Measurements from ENCODE around the gene NT5DC2. TPM values are rescaled to one million over a fixed set of nuclear protein-coding genes. Genes with fewer than 3 reads are reported as not detected.

NT5DC2 gene
- total RNA-seq, 2 experiments from 2014 or later, result 46.9 to 49.5 TPM

GRCh38 chr3:52535411-52536111, 1.9 kb upstream of the NT5DC2 start:
- H3K27ac Mint-ChIP-seq, result no peak overlapping the region
- peaks cover 40% of the 10 kb centered on the region for H3K4me1 Mint-ChIP-seq (ENCODE audit: low read depth)
- ChIA-PET POLR2A (interaction anchor here (0.6 to 1.2 kb wide), 8 partner anchors 16 to 447 kb away, joined by 3 to 6 read pairs (median 3); no protein-coding TSS in a partner anchor), CTCF (interaction anchor here (0.9 kb wide), 1 partner anchor 170 kb away, joined by 5 read pairs; the partner anchor contains the start of genes GLT8D1 and SPCS1)
- DNase-seq, result peak; percentile 10
- H3K36me3 Mint-ChIP-seq, result peaks cover 12% of the 10 kb centered on the region
- no peaks in the 10 kb centered on the region for H3K9me3 Mint-ChIP-seq
- no peaks in the 10 kb centered on the region for H3K27me3 Mint-ChIP-seq
- intact Hi-C loops (cut with micrococcal nuclease), result loop anchor here (1.0 to 10.0 kb wide), 8 partner anchors 80 to 1349 kb away; partner anchors contain the start of genes ACTR8, DUSP7, GLYCTK and NISCH
- peak overlapping the region; percentile 92 for H3K4me3 Mint-ChIP-seq

DNA sequence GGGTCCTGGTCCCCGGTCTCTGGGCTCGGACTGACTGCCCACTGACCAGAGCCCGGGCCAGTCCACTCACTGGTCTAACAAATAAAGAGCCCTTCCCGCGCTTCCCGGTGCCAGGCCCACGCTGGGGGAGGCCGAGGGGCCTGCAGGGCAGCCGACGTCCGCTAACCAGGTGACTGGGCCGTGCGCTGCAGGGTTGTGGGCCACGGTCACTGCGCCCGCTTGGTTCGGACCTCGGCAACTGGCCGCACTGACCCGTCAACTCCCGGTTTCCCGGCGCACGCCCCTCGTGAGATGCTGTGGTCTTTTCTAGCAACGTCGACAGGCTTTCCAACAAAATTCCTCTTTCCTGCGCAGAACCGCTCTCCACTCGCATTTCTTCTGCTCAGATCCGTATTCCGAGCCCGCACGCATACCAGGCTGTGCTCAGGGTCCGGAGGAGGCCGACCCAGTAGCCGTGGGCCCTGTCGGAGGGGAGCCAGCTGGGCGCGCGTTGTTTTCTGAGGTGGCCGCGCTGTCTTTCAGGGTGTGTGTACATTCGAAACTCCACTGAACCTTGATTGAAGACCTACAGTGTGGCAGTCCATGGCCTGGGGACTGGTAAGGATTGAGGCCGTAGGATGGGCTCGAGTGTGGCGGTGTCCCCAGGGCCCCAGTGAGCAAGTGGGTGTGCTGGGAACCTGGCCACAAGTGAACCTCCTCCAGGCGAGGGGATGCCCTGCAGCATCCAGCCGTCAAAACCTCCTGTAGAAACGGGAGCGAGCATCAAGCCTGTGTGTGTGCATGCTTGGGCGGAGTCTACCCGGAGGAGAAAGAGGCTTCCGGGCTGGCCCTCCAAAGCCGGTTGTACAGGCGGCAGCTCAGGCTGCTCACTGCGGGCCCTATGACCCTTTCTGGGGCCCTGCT, 875 bp upstream of the NT5DC2 start:
- H3K27ac Mint-ChIP-seq, result no peak overlapping the region
- peaks cover 36% of the 10 kb centered on the region for H3K4me1 Mint-ChIP-seq (ENCODE audit: low read depth)
- no peaks in the 10 kb centered on the region for H3K9me3 Mint-ChIP-seq
- DNase-seq, result peak; percentile 11
- intact Hi-C loops (cut with micrococcal nuclease), result loop anchor here (10.0 kb wide), 5 partner anchors 250 to 1350 kb away; partner anchors contain the start of genes ACTR8, DUSP7, GLYCTK and SFMBT1
- peaks cover 10% of the 10 kb centered on the region for H3K36me3 Mint-ChIP-seq
- H3K27me3 Mint-ChIP-seq, result no peaks in the 10 kb centered on the region
- POLR2A ChIA-PET, result no interaction called here
- H3K4me3 Mint-ChIP-seq, result peak overlapping the region; percentile 70
- CTCF ChIA-PET, result no interaction called here

DNA sequence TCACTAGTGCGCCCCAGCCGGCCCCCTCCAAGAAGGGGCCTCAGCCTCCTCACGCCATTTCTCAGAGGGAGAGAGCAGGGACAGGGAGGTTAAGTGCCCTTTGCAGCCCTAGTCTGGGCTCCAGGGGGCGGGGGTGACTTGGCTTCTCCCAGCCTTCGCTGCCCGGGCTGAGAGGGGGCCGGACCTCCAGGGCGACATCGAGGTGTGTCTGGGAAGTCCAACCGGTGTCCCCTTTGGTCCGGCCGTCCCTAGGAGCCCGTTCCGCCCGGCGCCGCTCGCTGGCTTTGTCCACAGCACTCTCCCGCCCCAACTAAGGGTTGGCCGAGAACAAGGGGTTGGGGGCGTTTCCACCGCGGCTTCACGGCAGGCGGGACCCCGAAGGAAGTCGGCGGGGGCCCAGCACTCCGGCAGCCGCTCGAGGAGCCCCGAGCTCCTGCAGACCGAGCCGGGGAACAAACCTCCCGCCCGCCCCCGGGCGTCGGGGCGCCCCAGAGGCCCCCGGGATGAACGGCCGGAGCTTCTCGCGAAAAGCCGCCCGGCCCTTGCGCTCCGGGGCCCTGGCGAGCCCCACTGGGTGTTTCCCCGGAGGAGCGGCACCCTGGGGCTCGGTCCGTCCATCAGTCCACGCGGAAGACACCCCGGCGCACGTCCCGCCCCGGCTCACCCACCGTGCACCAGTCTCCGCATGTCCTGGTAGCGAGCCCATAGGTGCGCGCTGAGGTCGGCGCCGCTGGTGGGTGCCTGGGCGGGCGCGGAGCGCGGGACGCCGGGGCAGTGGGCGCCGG, 627 bp downstream of the NT5DC2 start:
- intact Hi-C loops (cut with micrococcal nuclease), result loop anchor here (10.0 kb wide), 5 partner anchors 248 to 1352 kb away; partner anchors contain the start of genes ACTR8, DUSP7, GLYCTK and SFMBT1
- Mint-ChIP-seq H3K36me3 (peaks cover 2% of the 10 kb centered on the region), H3K27me3 (no peaks in the 10 kb centered on the region), H3K9me3 (no peaks in the 10 kb centered on the region), H3K4me3 (peak overlapping the region; percentile 75), H3K4me1 (ENCODE audit: low read depth) (peaks cover 24% of the 10 kb centered on the region), H3K27ac (peak overlapping the region; percentile 51)
- DNase-seq, result peak; percentile 39
- CTCF ChIA-PET, result no interaction called here
- POLR2A ChIA-PET, result interaction anchor here (0.6 kb wide), 1 partner anchor 221 kb away, joined by 3 read pairs; no protein-coding TSS in a partner anchor

- Mint-ChIP-seq H3K9me3 (no peaks in the 10 kb centered on the region), H3K4me1 (ENCODE audit: low read depth) (peaks cover 18% of the 10 kb centered on the region), H3K27ac (peak overlapping the region; percentile 51), H3K4me3 (peak overlapping the region; percentile 75), H3K27me3 (no peaks in the 10 kb centered on the region), H3K36me3 (no peaks in the 10 kb centered on the region)
- intact Hi-C loops (cut with micrococcal nuclease), result loop anchor here (10.0 kb wide), 5 partner anchors 248 to 1352 kb away; partner anchors contain the start of genes ACTR8, DUSP7, GLYCTK and SFMBT1
- ChIA-PET POLR2A (no interaction called here), CTCF (no interaction called here)
- DNase-seq, result peak; percentile 60
Observed at GRCh38 chr3:52532517-52532837, 1.2 kb downstream of the NT5DC2 start.

DNA sequence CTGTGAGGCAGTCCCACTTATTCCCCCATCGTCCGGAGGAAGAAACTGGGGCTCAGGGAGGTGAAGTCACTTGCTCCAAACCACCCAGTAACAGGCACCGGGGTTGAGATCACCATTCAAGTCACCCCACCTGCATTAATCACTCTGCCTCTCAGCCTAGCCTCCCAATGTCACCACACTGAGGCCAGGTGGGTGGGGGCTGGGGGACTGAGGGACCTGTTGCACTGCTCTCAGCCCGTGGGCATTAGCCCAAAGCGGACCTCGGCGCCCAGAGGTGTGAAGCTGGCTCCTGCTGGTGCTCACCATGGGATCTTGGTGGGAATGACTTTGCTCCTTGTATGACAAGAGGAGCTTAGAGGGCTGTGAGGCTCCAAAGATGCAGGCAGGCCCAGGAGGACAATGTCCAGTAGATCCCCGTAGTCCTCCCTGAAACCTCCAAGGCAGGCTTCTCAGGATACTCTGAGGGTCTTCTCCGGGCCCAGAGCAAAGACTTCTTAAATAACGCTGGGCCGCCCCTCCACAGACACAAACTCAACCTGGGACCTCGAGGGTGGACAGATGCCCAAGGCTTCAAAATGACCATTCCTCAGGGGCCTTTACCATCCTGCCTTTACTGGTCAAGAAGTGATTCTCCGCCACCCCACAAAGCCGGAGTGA, 1.7 kb downstream of the NT5DC2 start:
- DNase-seq, result no peak
- no peaks in the 10 kb centered on the region for H3K9me3 Mint-ChIP-seq
- ChIA-PET POLR2A (no interaction called here), CTCF (no interaction called here)
- peak overlapping the region; percentile 75 for H3K4me3 Mint-ChIP-seq
- H3K27me3 Mint-ChIP-seq, result no peaks in the 10 kb centered on the region
- H3K27ac Mint-ChIP-seq, result no peak overlapping the region
- H3K36me3 Mint-ChIP-seq, result no peaks in the 10 kb centered on the region
- intact Hi-C loops (cut with micrococcal nuclease), result loop anchor here (10.0 kb wide), 5 partner anchors 247 to 1353 kb away; partner anchors contain the start of genes ACTR8, DUSP7, GLYCTK and SFMBT1
- peaks cover 16% of the 10 kb centered on the region for H3K4me1 Mint-ChIP-seq (ENCODE audit: low read depth)

GRCh38 chr3:52530918-52531826, 2.5 kb downstream of the NT5DC2 start:
- Mint-ChIP-seq H3K4me1 (ENCODE audit: low read depth) (peaks cover 16% of the 10 kb centered on the region), H3K9me3 (no peaks in the 10 kb centered on the region), H3K4me3 (no peak overlapping the region), H3K36me3 (no peaks in the 10 kb centered on the region), H3K27me3 (no peaks in the 10 kb centered on the region), H3K27ac (no peak overlapping the region)
- intact Hi-C loops (cut with micrococcal nuclease), result loop anchor here (10.0 kb wide), 5 partner anchors 246 to 1354 kb away; partner anchors contain the start of genes ACTR8, DUSP7, GLYCTK and SFMBT1
- POLR2A ChIA-PET, result no interaction called here
- no peak for DNase-seq
- CTCF ChIA-PET, result no interaction called here

GRCh38 chr3:52529376-52530333, 4.0 kb downstream of the NT5DC2 start:
- H3K4me1 Mint-ChIP-seq (ENCODE audit: low read depth), result peaks cover 7% of the 10 kb centered on the region
- no peak for DNase-seq
- H3K4me3 Mint-ChIP-seq, result no peak overlapping the region
- H3K27ac Mint-ChIP-seq, result no peak overlapping the region
- no peaks in the 10 kb centered on the region for H3K27me3 Mint-ChIP-seq
- H3K36me3 Mint-ChIP-seq, result no peaks in the 10 kb centered on the region
- ChIA-PET CTCF (no interaction called here), POLR2A (no interaction called here)
- intact Hi-C loops (cut with micrococcal nuclease), result loop anchor here (10.0 kb wide), 5 partner anchors 245 to 1355 kb away; partner anchors contain the start of genes ACTR8, DUSP7, GLYCTK and SFMBT1
- no peaks in the 10 kb centered on the region for H3K9me3 Mint-ChIP-seq

GRCh38 chr3:52528586-52529375, 4.9 kb downstream of the NT5DC2 start:
- Mint-ChIP-seq H3K36me3 (peaks cover 7% of the 10 kb centered on the region), H3K4me1 (ENCODE audit: low read depth) (peaks cover 7% of the 10 kb centered on the region), H3K27ac (no peak overlapping the region), H3K27me3 (no peaks in the 10 kb centered on the region), H3K9me3 (no peaks in the 10 kb centered on the region), H3K4me3 (no peak overlapping the region)
- ChIA-PET POLR2A (no interaction called here), CTCF (no interaction called here)
- intact Hi-C loops (cut with micrococcal nuclease), result no loop called here
- DNase-seq, result no peak

- ChIA-PET CTCF (no interaction called here), POLR2A (no interaction called here)
- Mint-ChIP-seq H3K4me3 (no peak overlapping the region), H3K27me3 (no peaks in the 10 kb centered on the region), H3K9me3 (no peaks in the 10 kb centered on the region), H3K4me1 (ENCODE audit: low read depth) (peaks cover 7% of the 10 kb centered on the region), H3K27ac (no peak overlapping the region), H3K36me3 (peaks cover 7% of the 10 kb centered on the region)
- intact Hi-C loops (cut with micrococcal nuclease), result no loop called here
- no peak for DNase-seq
Observed at GRCh38 chr3:52527732-52528585, 5.7 kb downstream of the NT5DC2 start.
